HG03097 (cell line): ENCODE data around the gene MAGI1.

Source experiments
- ATAC-seq: cut with Tn5 transposase; IDR thresholded peaks from one replicate; pipeline ENCODE4 v1.9.1; 2021; ENCODE audit not compliant: unreplicated experiment, low FRiP score

The MAGI1 gene

GRCh38 chr3:66017084-66017483 is 21.6 kb downstream of the MAGI1 start:
- ATAC-seq: no peak

GRCh38 chr3:66015841-66016240 is 22.9 kb downstream of the MAGI1 start:
- ATAC-seq: no peak

DNA sequence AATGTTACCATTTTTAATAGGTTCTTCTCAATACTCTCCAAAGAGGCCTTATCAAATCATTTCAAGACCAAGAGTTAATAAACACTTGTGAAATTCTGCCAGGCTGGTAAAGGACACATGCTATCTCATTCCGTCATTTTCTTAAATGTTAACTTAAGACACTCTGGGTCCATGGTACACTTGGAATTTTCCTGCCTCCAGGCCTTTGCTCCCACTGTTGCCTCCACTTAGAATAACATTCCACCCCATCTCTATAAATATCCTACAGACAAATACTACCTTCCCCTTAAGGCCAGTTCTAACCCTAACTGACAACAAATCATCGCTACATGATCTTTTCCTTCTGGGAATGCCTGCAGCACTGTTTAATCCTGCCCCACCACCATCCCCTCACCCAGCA is 24.1 kb downstream of the MAGI1 start:
- no peak for ATAC-seq

DNA sequence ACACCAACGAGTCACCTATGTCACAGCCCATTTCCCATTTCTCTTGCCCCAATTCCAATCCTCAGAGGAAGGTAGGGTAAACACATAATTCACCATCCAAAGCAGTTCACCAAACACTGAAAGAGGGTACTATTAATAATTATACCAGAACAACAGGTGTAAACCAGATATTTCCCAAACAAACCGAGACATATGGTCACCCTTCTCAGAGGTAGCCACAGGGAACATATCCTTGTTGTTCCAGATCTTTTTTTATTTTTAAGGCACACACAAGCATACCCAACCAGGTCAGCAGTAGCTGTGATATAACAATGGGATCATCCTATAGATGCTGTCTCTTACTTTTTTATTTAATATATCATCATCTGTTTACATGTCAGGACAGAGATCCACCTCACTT is 24.7 kb downstream of the MAGI1 start:
- no peak for ATAC-seq

DNA sequence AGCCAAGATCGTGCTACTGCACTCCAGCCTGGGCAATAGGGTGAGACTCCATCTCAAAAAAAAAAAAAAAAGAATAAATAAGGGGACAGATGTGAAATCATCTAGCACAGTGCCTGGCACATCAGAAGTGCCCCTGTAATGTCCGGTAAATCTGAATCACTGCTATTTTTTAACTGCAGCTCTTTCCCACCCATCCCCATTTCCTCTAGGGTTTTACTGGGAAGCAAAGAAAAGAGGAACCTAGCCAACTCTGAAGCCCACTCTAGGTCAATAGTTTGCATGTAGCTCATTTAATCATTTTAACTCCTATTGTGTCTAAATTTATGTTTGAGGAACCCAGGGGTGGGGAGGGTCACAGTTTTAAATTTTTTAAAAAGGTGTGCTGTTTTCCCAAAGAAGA is 26.0 kb downstream of the MAGI1 start:
- no peak for ATAC-seq

DNA sequence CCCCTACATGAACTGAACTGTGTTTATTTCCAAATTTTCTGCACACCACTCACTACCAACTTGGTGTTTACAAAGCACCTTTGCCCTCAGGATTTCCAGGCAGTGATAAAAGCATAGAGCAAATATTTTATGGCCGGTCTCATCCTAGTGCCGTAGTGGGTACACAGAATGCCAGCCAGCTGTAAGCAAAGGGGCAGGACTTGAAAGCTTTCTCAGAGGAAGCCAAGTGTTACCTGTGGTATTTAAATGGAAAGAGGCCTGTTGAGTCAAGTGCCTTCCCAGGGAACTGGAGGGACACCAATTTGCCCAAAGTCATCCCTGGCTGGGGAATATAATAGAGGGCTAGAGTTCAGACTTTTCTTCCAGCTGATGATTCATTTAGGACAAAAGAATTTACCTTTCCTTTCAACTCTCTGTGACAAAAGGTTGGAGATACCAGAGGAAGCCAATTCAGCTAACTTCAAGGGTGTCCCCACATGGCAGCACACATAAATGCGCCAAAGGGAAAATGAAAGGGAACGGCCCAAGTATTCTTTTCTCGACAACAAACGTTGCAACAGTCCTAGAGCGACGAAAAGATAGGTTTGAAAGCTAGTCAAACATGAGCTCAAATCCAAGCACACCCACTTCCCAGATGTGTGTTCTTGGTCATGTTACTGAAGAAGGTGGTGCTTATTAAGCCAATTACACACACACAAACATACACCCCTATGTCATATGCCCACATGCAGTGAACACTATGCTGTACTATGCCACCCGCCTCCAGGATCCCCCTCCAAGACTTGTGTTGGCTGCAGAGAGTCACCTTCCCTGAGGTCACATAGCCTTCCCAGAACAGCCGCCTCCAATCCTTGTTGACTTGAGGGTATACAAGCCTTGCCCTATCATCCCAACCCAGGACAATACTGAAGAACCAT is 27.7 kb downstream of the MAGI1 start:
- no peak for ATAC-seq

DNA sequence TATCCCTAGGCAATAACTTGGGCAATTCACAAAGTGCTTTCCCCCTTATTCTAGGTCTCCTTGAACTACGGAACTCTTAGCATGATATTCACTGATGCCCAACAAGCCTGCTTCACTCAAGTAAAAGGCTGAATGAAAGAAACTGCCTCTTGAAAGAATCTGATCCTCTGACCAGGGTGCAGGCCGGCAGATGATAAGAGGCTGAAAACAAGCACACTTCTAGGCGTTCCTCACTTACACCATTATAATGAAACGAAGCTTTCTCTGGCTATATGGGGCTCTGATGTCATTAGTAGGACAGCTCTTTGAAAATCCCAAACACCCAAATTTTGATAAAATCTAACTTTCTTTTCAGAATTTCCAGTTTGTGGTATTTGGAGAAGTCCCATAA is 28.4 kb downstream of the MAGI1 start:
- ATAC-seq: no peak

DNA sequence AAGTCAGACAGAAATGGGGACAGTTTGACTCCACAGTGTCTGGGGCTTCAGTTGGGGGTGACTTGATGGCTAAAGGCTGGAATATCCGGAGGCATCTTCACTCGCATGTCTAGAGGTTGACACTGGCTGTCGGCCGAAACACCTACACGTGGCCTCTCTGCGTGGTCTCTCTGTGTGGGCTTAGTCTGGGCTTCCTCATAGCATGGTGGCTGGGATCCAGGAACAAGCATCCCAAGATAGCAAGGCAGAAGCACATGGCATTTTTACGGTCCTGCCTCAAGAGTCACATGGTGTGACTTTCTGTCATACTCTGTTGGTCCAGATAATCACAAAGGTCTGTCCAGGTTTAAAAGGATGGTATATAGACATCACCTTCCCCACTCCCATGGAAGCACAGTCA is 34.5 kb downstream of the MAGI1 start:
- ATAC-seq: no peak

- no peak for ATAC-seq
These were observed 37.1 kb downstream of the MAGI1 start for GRCh38 chr3:66001626-66002025.

- ATAC-seq: no peak
These were observed 38.2 kb downstream of the MAGI1 start for GRCh38 chr3:66000506-66000905.

- no peak for ATAC-seq
These were observed 39.1 kb downstream of the MAGI1 start for GRCh38 chr3:65999606-66000005.

DNA sequence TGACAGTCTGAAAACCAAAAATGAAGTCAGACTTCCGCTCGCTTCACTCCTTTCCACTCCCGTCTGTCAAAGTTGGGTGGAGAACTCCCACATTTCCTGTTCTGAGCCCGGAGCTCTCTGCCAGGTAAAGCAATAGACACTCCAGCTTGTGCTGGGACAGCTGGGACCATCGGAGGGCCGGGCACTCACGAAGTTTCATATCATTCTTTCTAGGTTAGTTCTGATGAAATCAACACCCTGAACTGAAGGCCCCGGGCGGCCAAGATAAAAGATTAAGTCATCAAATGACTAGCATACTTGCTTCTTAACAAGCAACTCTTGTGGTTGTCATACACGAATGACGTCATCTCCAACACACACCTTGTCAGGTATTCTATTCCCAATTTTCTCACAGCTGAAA is 42.1 kb downstream of the MAGI1 start:
- no peak for ATAC-seq

DNA sequence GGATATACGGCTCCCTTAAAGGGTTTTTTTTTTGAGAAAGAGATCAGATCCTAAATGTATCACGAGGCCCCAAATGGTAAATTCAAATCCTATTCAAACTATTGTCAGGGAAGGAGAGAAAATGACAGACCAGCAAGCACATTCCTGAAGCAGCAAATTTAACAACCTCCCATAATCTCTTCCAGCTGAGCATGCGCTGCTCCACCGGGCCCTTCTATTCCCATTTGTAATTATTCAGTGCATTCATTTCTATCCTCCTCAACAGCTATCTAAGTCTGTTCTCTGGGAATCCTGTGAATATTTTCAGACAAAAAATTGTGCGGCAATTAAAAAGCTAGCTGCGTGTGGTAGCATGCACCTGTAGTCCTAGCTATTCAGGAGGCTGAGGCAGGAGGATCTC is 43.2 kb downstream of the MAGI1 start:
- ATAC-seq: no peak

DNA sequence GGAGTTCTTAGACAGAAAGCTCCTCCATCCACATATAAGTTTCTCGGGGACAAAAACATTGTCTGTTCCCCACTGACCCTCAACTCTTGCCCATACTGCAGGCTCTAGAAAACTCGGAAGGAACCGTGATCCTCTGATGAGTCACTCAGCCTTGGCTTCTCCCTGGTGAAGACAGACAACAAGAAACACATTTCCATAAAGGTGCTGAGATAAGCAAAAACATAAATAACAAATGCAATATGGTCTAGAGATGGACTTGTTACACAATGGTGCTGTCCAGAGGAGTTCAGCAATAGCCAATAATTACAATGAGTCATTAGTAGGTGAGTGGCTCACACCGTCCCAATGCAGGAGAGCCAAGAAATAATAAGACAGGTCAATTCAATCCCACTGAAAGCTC is 43.7 kb downstream of the MAGI1 start:
- ATAC-seq: no peak

DNA sequence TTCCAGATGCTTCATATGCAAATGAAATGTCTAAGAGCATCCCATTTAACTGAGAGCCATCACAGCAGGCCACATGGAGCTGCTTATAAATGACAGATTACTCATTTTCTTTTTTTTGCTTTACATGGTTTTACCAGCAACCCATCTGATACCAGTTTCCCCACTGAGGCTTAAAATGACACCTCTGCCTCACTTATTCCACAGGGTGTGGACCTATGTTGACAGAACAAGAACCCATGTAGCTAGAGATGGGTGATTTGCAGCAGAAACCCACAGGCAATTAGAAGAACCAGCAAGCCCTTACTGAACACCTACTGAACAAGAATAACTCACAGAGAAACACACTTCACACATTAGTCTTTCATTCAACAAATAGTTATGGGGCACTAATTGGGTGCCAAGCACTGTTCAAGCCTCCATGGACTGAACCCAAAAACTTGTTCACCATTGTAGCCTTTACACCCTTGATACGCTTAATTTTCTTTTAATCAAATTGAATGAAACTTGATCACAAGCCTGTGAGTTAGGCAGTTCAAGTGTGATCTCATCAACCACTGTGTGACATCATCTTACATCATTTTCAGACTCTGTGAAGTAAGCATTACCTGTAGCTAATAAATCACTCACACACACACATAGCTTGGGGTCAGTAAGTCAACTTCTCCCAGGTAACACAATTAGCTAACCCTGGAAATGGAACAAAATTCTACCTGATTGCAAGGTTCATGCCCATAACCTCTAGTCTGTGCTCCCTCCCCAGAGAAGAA is 45.4 kb downstream of the MAGI1 start:
- no peak for ATAC-seq

DNA sequence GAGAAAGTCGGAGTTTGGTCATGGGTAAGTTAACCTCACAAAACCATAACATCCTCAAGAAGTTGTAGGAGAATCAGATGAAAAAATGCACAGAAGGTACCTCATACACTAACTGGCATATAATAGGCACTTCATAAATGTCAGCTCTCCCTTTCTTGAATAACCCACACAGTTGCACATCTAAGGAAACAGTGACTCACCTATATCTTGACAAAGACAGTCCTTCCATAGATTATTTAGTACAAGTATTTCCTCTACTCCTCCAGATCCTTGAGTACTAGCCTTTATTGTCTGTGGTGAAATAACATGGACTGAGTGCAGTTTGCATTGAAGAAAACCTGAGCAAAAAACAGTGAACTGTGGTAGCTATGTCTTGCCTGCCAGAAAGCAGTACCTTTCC is 46.6 kb downstream of the MAGI1 start:
- ATAC-seq: no peak

GRCh38 chr3:65988411-65989180 is 50.1 kb downstream of the MAGI1 start:
- no peak for ATAC-seq

DNA sequence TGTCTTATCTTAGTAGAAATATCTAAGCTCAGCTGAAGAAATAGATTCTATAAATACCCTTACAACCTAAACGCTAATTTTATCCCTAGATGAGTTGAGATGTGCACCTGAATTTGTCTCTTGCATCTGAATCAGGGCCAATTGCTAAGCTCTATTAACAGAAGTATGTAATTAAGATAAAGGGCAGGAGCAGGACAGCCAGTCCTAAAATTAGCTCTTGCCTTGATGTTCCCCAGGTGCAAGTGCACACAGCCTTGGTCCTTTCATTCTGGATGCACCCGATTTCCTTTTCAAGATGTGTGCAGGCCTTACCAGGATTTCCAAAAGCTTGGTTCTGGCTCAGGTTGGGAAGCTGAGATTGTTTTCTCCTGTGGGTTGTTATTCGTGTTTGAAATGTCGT is 52.4 kb downstream of the MAGI1 start:
- no peak for ATAC-seq

DNA sequence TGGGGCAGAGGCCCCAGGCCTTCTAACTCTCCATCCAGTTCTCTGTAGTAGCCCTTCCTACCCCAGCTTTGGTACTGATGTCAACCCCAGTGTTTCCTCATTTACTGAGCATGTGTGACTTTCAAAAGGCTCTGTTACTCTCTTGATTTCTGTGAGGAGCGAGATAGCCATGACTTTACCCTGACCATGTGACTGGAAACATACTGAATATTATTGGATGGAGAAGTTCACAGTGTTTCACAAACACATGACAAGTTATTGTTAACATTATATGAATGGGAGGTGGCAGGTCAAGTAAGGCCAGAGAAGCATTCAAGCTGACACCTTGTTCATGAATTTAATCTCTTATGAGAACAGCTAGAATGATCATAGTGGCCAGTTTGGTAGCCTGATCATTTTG is 53.7 kb downstream of the MAGI1 start:
- ATAC-seq: no peak

DNA sequence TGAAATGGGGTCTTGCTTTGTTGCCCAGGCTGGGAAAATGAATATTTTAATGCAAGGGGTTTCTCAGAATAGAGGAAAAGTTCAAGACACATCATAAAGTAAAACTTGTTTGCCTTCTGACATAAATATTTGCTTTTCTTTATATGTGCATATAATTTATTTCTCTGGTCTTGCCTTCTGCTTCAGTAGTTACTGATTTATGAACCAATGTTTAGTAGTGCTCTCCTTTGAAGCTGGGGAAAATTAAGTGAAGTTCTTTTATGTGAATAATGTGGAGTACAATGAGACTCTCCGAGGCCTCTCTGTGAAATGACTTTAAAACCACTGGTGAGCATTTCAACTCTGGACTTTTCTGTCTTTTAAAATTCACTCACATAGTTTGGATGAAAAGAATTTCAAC is 55.6 kb downstream of the MAGI1 start:
- no peak for ATAC-seq

- no peak for ATAC-seq
These were observed 59.0 kb downstream of the MAGI1 start for GRCh38 chr3:65979731-65980130.
